K562 (cell line): ENCODE measurements around the gene TBP. TPM values are rescaled to one million over a fixed set of nuclear protein-coding genes. Genes with fewer than 3 reads are reported as not detected.
A peak's percentile ranks its signal among the peaks of the same experiment; 100 is the strongest.

Experiments used
- ATAC-seq: fragments of 200-7000 bp; cut with Tn5 transposase; 3 replicates; pipeline ENCODE4 v1.9.1; 2020; ENCODE audit warnings: moderate library complexity
- BruUV-seq: library from RNA; stranded (reverse); fragments of 400-500 nt; replicated peaks from 2 replicates; lab custom pipeline; 2021; lab: Mats Ljungman, UMichigan
- CTCF ChIA-PET: fragments of 300-600 bp; formaldehyde crosslinking; extraction: SDS; loops from one replicate; lab custom pipeline; 2021; ENCODE audit warnings: low intra/inter-chr PET ratio; lab: Yijun Ruan, JAX
- POLR2A ChIA-PET: fragments of 300-600, 350-650 bp; sonication (Branson Sonifier 250); formaldehyde crosslinking; extraction: SDS; loops from one replicate; lab custom pipeline; 2021; ENCODE audit warnings: antibody characterized with exemption, inconsistent platforms; lab: Yijun Ruan, JAX
- DNase-seq, 4 experiments: peaks; one replicate each; pipeline versions ENCODE4 v3.0.0 to v3.0.0-alpha.2; 2011 to 2018; ENCODE audit warnings: low spot score in 3 of 4, mixed read lengths in 3 of 4; ENCODE audit errors: extremely low read depth in 1 of 4
- FAIRE-seq: peaks from 2 replicates; lab custom pipeline; 2011; peaks lifted over from hg19 to GRCh38; lab: Jason Lieb, UNC
- H2AFZ ChIP-seq: 2 replicates; pipeline ENCODE4 v1.6.0; 2011; ENCODE audit warnings: low read depth, low read length, control low read depth, inconsistent platforms
- H3K27ac ChIP-seq: fragments of 200-600 bp; 3 replicates; pipeline ENCODE4 v1.8.0; 2011; ENCODE audit warnings: low read depth, mild to moderate bottlenecking, control low read depth, inconsistent platforms, low read length, moderate library complexity, mixed read lengths; ENCODE audit errors: extremely low read depth
- H3K27me3 ChIP-seq, 2 experiments: fragments of 300-600 bp in 1 of 2; 2 replicates in 1 of 2; 3 replicates in 1 of 2; pipeline versions ENCODE4 v1.6.0 to v1.8.0; 2011; ENCODE audit warnings: inconsistent platforms in 2 of 2, low read length in 2 of 2, mild to moderate bottlenecking in 1 of 2, mixed read lengths in 1 of 2, moderate library complexity in 1 of 2; ENCODE audit not compliant: control insufficient read depth in 2 of 2, insufficient read depth in 2 of 2
- H3K36me3 ChIP-seq: fragments of 300-600 bp; 3 replicates; pipeline ENCODE4 v1.8.0; 2011; ENCODE audit warnings: mild to moderate bottlenecking, low read length, inconsistent platforms; ENCODE audit not compliant: control insufficient read depth, insufficient read depth
- H3K4me1 ChIP-seq, 2 experiments: fragments of 200-600 bp in 1 of 2; replicated peaks in 1 of 2; 2 replicates in 1 of 2; 3 replicates in 1 of 2; pipeline versions ENCODE4 v1.5.1 to v1.8.0; 2011; ENCODE audit warnings: inconsistent platforms in 2 of 2, low read length in 2 of 2, mild to moderate bottlenecking in 1 of 2, mixed read lengths in 1 of 2, moderate library complexity in 1 of 2; ENCODE audit not compliant: control insufficient read depth in 2 of 2, insufficient read depth in 2 of 2
- H3K4me2 ChIP-seq: 2 replicates; pipeline ENCODE4 v1.6.1; 2011; ENCODE audit warnings: low read length, control low read depth, inconsistent platforms, mixed read lengths; ENCODE audit not compliant: insufficient read depth
- H3K4me3 ChIP-seq: fragments of 200-600 bp; sonication (generic), shearing (Covaris generic); 2 replicates; pipeline ENCODE4 v1.5.1; 2016; ENCODE audit warnings: control low read depth, inconsistent platforms
- H3K79me2 ChIP-seq: fragments of 200-600 bp; 3 replicates; pipeline ENCODE4 v1.8.0; 2011; ENCODE audit warnings: low read length, inconsistent platforms; ENCODE audit not compliant: control insufficient read depth, insufficient read depth
- H3K9ac ChIP-seq, 2 experiments: 2 replicates each; pipeline versions ENCODE4 v1.6.0 to v1.6.1; 2011; ENCODE audit warnings: low read depth in 2 of 2, low read length in 2 of 2, control low read depth in 1 of 2, inconsistent platforms in 1 of 2, mild to moderate bottlenecking in 1 of 2, mixed read lengths in 1 of 2; ENCODE audit not compliant: insufficient read depth in 1 of 2
- H3K9me1 ChIP-seq: one replicate; pipeline ENCODE4 v1.6.0; 2011; ENCODE audit warnings: inconsistent platforms, mild to moderate bottlenecking, low read length, moderate library complexity; ENCODE audit not compliant: control insufficient read depth, insufficient read depth
- H3K9me3 ChIP-seq: replicated peaks from 2 replicates; pipeline ENCODE4 v1.5.1; 2011; ENCODE audit warnings: low read depth, low read length, inconsistent platforms; ENCODE audit not compliant: control insufficient read depth, insufficient read depth
- H4K20me1 ChIP-seq: replicated peaks from 2 replicates; pipeline ENCODE4 v1.6.1; 2011; ENCODE audit warnings: low read length, inconsistent platforms, mixed read lengths; ENCODE audit not compliant: control insufficient read depth, insufficient read depth
- AFF1 ChIP-seq, 2 experiments: fragments of 450-650 bp; IDR thresholded peaks; 2 replicates each; pipeline ENCODE4 v1.6.1; 2018; ENCODE audit warnings: mild to moderate bottlenecking in 2 of 2, low read depth in 1 of 2; ENCODE audit not compliant: partially characterized antibody in 2 of 2
- CSDE1 ChIP-seq, 2 experiments: fragments of 450-650 bp; IDR thresholded peaks; 2 replicates each; pipeline ENCODE4 v1.6.1; 2016; ENCODE audit warnings: mild to moderate bottlenecking in 1 of 2
- GATAD2A ChIP-seq: fragments of 450-650 bp; IDR thresholded peaks from 2 replicates; pipeline ENCODE4 v1.6.1; 2017
- HIVEP1 ChIP-seq: fragments of 250-450 bp; sonication (Bioruptor Pico); IDR thresholded peaks from 2 replicates; pipeline ENCODE4 v1.4.0; 2020; ENCODE audit warnings: mild to moderate bottlenecking
- KAT7 ChIP-seq: sonication (generic); formaldehyde crosslinking; IDR thresholded peaks from 2 replicates; pipeline ENCODE4 v1.8.0; 2022; ENCODE audit warnings: missing genetic modification reagents, mild to moderate bottlenecking, borderline replicate concordance
- MBD2 ChIP-seq: sonication (generic); IDR thresholded peaks from 2 replicates; pipeline ENCODE4 v1.6.1; 2016; ENCODE audit warnings: low read depth, borderline replicate concordance
- NFATC3 ChIP-seq: fragments of 450-650 bp; IDR thresholded peaks from 2 replicates; pipeline ENCODE4 v1.6.1; 2017; ENCODE audit warnings: mild to moderate bottlenecking
- NRF1 ChIP-seq, 2 experiments: fragments of 450-650 bp; IDR thresholded peaks in 1 of 2; conservative IDR thresholded peaks in 1 of 2; 2 replicates each; pipeline ENCODE4 v1.6.1; 2014; ENCODE audit warnings: mild to moderate bottlenecking in 2 of 2
- PURB ChIP-seq: sonication (generic); formaldehyde crosslinking; IDR thresholded peaks from 2 replicates; pipeline ENCODE4 v1.9.0; 2021; ENCODE audit warnings: low read depth, mild to moderate bottlenecking, missing genetic modification reagents
- SMARCA4 ChIP-seq: fragments of 450-650 bp; IDR thresholded peaks from 2 replicates; pipeline ENCODE4 v1.6.1; 2016
- SNIP1 ChIP-seq: fragments of 450-650 bp; IDR thresholded peaks from 2 replicates; pipeline ENCODE4 v1.7.1; 2017; ENCODE audit warnings: low read depth, mild to moderate bottlenecking
- SRSF9 ChIP-seq: fragments of 200-400 bp; formaldehyde crosslinking; IDR thresholded peaks from 2 replicates; pipeline ENCODE4 v1.6.1; 2017; ENCODE audit warnings: low read depth, low read length, borderline replicate concordance
- TFAM ChIP-seq: fragments of 250-450 bp; sonication (Bioruptor Pico); conservative IDR thresholded peaks from 2 replicates; pipeline ENCODE4 v1.5.0; 2021; ENCODE audit warnings: mild to moderate bottlenecking, moderate library complexity
- TFE3 ChIP-seq: fragments of 450-650 bp; formaldehyde crosslinking; IDR thresholded peaks from 2 replicates; pipeline ENCODE4 v1.4.0; 2020; ENCODE audit warnings: mild to moderate bottlenecking, mixed read lengths
- THRAP3 ChIP-seq: fragments of 450-650 bp; IDR thresholded peaks from 2 replicates; pipeline ENCODE4 v1.6.1; 2016; ENCODE audit warnings: mild to moderate bottlenecking, inconsistent platforms, borderline replicate concordance
- ZFX ChIP-seq: sonication (generic); formaldehyde crosslinking; IDR thresholded peaks from 2 replicates; pipeline ENCODE4 v1.8.0; 2022; ENCODE audit warnings: mild to moderate bottlenecking, missing genetic modification reagents, moderate library complexity
- ZNF24 ChIP-seq: fragments of 450-650 bp; IDR thresholded peaks from 2 replicates; pipeline ENCODE4 v1.6.1; 2016
- ZNF57 ChIP-seq: fragments of 450-650 bp; formaldehyde crosslinking; IDR thresholded peaks from 2 replicates; pipeline ENCODE4 v1.4.0; 2020; ENCODE audit warnings: mild to moderate bottlenecking, moderate library complexity
- ZNF583 ChIP-seq: fragments of 250-450 bp; sonication (Bioruptor Pico); IDR thresholded peaks from 2 replicates; pipeline ENCODE4 v1.4.0; 2020
- WGBS: fragments of 100-300 bp; shearing (Covaris generic); methylation state at CpG from one replicate; pipeline ENCODE4 v1.1.6; 2016; ENCODE audit warnings: low coverage, mixed read lengths; ENCODE audit not compliant: insufficient coverage; ENCODE audit errors: missing lambda C conversion rate; 5-methylcytosine and 5-hydroxymethylcytosine counted together
- in situ Hi-C: fragments of 300-500 bp; cut with MboI; formaldehyde crosslinking; loops from 4 replicates; pipeline ENCODE4 v1.15.0; 2018; ENCODE audit warnings: inconsistent platforms, mixed read lengths
- intact Hi-C: fragments of 100-400 bp; cut with micrococcal nuclease; formaldehyde crosslinking; loops from 2 replicates; pipeline ENCODE4 v1.14.2; 2022
- polyA plus RNA-seq, 8 experiments: library from polyadenylated mRNA; depleted of rRNA in 4 of 8; stranded (reverse) in 5 of 8; unstranded in 3 of 8; fragments of >200 nt; fragmentation: Nextera tagmentation in 2 of 8; fragmentation: Illumina TruSeq in 1 of 8; extraction: Ambion mirVana in 2 of 8; extraction: Trizol in 1 of 8; gene quantifications; 2 replicates each; pipeline versions ENCODE4 v1.2.1 to v1.2.3, GENCODE V29; 2011 to 2014; ENCODE audit warnings: inconsistent platforms in 1 of 8, missing spikeins in 1 of 8
- total RNA-seq, 7 experiments: library from RNA; depleted of rRNA in 6 of 7; stranded (reverse); fragments of >200 nt in 6 of 7; fragmentation: Illumina TruSeq in 2 of 7; extraction: Trizol in 2 of 7; gene quantifications; 2 replicates each; pipeline versions ENCODE4 v1.2.1 to v1.2.3, GENCODE V29; 2011 to 2021; ENCODE audit warnings: low replicate concordance in 1 of 7

The TBP gene
- total and polyA plus RNA-seq, 9 of the 15 experiments (the other 6 are each of a cell fraction or from before 2014, with no cell fraction given), result 28.5 to 86.1 (median 39.5) TPM

- no peak overlapping the region for H3K9ac ChIP-seq
- no TSS peak for BruUV-seq
- ATAC-seq (peak; percentile 23), DNase-seq (no peak), FAIRE-seq (no peak)
- H3K79me2 ChIP-seq, result no peaks in the 10 kb centered on the region
- no peaks in the 10 kb centered on the region for H3K9me3 ChIP-seq
- no peaks in the 10 kb centered on the region for H3K9me1 ChIP-seq
- peak overlapping the region; percentile 34; the same call in 1 of the 2 replicates for H2AFZ ChIP-seq
- peaks cover 0 to 8% of the 10 kb centered on the region in 2 experiments; a peak in 3 of 5 replicates for H3K4me1 ChIP-seq
- in situ Hi-C loops, result no loop called here
- no peak overlapping the region for H3K4me3 ChIP-seq
- no peaks in the 10 kb centered on the region for H4K20me1 ChIP-seq
- intact Hi-C loops, result loop anchor here (10.0 kb wide), 2 partner anchors 49 to 1629 kb away; no protein-coding TSS in a partner anchor
- peaks cover 4 to 8% of the 10 kb centered on the region in 2 experiments; a peak in 4 of 5 replicates for H3K27me3 ChIP-seq
- CTCF ChIA-PET, result no interaction called here
- no peak overlapping the region for H3K27ac ChIP-seq
- H3K4me2 ChIP-seq, result no peak overlapping the region
- H3K36me3 ChIP-seq, result no peaks in the 10 kb centered on the region
- WGBS, result 10% methylated on average over 9 of the region's 9 CpGs
- POLR2A ChIA-PET, result interaction anchor here (0.7 to 2.8 kb wide), 2 partner anchors 9 to 18 kb away, joined by 4 to 9 read pairs; no protein-coding TSS in a partner anchor
- no peak for TF ChIP-seq SNIP1
- TF ChIP-seq HIVEP1 (CRISPR knock-in tag), result no peak
- TF ChIP-seq KAT7 (CRISPR knock-in tag), result no peak
- peak; percentile 96 for TF ChIP-seq TFE3 (CRISPR knock-in tag)
- no peak for TF ChIP-seq ZNF583 (CRISPR knock-in tag)
- no peak for TF ChIP-seq SRSF9
- TF ChIP-seq NRF1 (conservative IDR thresholded peaks at IDR 0.05 in 1 of 2, IDR thresholded peaks at IDR 0.05 in 1 of 2), result no peak
- TF ChIP-seq PURB (CRISPR knock-in tag), result no peak
- no peak for TF ChIP-seq TFAM (CRISPR knock-in tag)
- no peak for TF ChIP-seq ZNF57 (CRISPR knock-in tag)
- no peak for TF ChIP-seq CSDE1 (IDR thresholded peaks at IDR 0.05)
- TF ChIP-seq NFATC3, result no peak
- no peak for TF ChIP-seq SMARCA4
- no peak for TF ChIP-seq THRAP3
- no peak for TF ChIP-seq ZNF24
- no peak for TF ChIP-seq GATAD2A
- TF ChIP-seq AFF1 (IDR thresholded peaks at IDR 0.05; ENCODE audit: low read depth in 1 of 2, partially characterized antibody in 2 of 2), result no peak
- TF ChIP-seq MBD2, result no peak
- no peak for TF ChIP-seq ZFX (CRISPR knock-in tag)
These were observed 30.7 kb upstream of the TBP start for GRCh38 chr6:170523256-170524171.
